Stimulated activated naive CD4-positive, alpha-beta T cell (primary cell): Measurements from ENCODE around the gene PCBP3.

Source experiments
- DNase-seq, 6 experiments: peaks; one replicate each; lab custom pipeline; 2025; lab: John Stamatoyannopoulos, UW

Gene PCBP3

GRCh38 chr21:45910548-45911221 is 267.2 kb downstream of the PCBP3 start:
- DNase-seq: no peak

- DNase-seq: no peak
Measured at GRCh38 chr21:45911806-45912325, 268.3 kb downstream of the PCBP3 start.

- DNase-seq: no peak
Measured at GRCh38 chr21:45912611-45913417, 269.3 kb downstream of the PCBP3 start.

GRCh38 chr21:45913418-45913765 is 269.9 kb downstream of the PCBP3 start:
- no peak for DNase-seq

GRCh38 chr21:45913886-45914285 is 270.4 kb downstream of the PCBP3 start:
- no peak for DNase-seq

DNA sequence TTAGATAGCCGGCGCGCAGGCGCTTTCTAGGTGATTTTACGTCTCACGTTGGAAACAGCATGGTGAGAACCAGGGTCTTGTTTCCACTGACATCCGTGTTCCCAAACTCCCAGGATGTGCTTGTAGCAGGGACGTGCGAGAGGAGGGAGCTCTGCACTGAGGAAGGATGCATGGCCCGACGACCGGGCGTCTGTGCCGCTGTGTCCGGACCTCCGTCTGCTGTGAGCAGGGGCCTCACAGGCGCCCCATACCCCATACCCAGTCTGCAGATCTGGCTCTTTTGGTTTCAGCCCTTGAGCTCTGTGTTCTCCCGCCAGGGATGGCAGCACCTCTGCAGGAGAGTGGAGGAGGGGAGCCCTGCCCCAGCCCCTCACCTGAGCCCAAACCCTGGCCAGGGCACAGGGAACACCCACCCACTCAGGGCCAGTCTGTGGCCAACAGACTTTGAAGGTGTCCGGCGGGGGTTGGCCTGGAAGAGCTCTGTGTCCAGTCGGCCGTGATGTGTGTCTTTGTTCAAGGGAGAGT is 270.9 kb downstream of the PCBP3 start:
- no peak for DNase-seq

DNA sequence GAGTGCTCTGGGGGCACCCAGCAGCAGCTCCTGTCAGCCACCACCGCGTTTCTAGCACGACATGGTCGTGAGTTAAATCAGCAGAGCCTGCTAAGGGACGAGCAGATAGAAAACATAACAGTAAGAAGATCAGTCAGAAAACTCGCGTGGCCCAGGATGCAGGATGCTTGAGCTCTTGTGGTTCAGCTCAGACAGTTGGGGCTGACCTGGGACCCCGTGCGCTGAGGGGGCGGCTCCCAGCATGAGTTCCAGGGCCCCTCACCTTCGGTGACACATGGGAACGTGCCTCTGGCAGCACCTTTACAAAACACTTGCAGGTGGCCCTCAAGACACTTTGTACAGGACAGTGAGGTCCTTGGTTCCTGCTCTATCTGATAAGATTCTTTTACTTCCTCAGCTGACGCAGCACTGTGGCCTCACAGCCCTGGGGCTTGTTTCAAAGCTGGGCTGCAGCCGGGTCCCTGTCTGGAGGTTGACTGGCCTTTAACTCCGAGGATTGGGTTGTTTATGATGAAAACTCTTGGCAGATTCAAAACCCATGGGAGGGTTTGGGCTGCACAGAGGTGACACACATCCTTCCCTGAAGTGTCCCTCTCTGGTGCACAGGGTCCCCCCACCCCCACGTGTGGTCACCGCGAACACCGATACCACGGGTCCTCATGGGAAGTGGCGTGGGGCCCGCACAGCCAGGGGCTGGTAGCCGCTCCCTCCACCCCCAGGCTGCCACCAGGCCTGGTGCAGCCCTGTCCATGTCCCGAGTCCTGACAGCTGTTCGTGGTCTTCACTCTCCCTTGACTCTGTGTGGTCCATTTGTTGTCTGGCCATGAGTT is 272.7 kb downstream of the PCBP3 start:
- DNase-seq: no peak

- DNase-seq: no peak
Measured at GRCh38 chr21:45917241-45917640, 273.7 kb downstream of the PCBP3 start.

DNA sequence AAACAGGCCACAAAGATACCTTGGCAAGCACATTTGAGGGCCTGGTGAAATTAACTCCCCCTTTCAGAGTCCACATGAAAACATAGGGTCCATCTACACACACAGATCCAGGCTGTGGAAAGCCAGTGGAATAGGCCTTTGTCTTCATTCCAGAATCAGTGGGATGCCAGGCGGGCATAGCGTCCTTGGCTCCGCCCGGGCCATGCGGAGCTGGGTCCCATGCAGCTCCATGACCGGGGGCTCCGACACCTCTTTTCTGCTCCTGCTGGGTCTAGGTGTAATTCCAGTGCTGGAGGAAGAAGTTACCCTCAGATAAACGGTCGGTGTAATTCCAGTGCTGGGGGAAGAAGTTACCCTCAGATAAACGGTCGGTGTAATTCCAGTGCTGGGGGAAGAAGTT is 274.5 kb downstream of the PCBP3 start:
- no peak for DNase-seq

DNA sequence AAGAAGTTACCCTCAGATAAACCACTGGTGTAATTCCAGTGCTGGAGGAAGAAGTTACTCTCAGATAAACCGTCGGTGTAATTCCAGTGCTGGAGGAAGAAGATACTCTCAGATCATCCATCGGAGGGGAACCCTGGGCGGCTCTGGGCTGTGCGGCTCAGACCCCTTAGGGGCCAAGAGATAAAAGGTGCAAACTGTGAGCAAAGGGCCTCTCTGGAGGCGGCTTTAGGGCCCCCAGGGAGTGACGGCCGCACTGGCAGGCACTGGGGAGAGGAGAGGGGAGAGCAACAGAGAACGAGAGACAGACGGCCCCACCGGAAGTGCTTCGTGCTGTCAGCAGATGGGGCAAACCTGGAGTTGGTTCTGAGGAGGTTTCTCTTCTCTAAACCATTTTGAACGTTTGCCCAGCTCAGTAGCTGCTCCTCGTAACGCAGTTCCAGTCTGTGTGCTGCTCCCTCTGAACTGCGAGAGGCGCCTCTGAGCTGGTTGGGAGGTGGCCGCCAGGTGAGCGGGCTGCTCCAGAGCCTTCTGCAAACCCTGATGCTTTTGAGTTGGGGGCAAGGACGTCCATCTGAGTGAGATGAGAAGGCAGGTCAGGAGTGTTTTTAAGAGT is 275.4 kb downstream of the PCBP3 start:
- DNase-seq: no peak

DNA sequence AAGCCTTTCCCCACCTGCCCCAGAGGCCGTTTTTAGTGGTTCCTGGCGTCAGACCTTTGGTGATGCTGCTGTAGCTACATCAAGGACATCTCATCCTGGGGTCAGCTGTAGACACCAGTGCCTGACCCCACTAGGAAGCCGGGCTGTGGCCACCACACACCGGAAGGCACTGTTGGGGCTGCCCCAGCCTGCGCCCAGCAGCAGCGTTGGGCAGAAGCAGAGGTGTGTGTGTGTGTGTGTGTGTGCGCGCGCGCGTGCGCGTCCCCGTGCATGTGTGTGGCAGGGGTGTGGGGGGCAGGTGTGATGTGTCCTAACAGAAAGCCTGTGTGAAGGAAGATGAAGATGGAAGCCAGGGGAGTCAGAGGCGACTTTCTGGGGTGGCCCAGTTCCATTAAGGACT is 276.1 kb downstream of the PCBP3 start:
- no peak for DNase-seq

DNA sequence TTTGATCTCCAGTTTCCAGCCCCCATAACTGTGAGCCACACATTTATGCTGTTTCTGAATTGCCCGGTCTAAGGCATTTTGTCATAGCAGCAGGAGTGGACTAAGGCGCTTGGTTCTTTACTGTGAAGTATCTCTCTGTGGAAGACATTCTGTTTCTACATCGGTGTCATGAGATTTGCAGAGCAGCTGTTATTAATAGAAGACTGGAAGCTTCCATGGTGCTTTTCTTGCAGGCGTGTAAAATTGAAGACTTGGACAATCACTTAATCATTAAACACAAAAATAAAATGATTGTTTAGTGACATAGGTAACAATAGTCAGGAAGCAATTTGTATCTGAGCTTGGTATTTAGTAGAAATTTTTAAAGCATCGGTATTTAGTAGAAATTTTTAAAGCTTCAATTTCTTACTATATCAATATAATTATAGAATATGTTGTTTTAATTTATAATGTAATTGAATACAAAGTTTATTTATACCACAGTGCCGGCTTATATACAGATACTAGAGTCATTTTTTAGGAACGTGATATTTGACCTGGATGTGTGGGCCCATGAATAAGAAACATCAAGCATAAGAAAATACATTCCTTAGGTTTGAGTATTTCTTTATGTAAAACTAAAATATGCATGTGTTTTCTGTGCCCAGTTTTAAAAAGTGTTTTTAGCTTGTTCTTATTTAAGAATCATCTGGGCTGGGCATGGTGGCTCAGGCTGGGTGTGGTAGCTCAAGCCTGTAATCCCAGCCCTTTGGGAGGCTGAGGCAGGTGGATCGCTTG is 277.5 kb downstream of the PCBP3 start:
- no peak for DNase-seq

GRCh38 chr21:45921917-45922316 is 278.4 kb downstream of the PCBP3 start:
- no peak for DNase-seq

GRCh38 chr21:45922648-45923047 is 279.1 kb downstream of the PCBP3 start:
- DNase-seq: no peak

DNA sequence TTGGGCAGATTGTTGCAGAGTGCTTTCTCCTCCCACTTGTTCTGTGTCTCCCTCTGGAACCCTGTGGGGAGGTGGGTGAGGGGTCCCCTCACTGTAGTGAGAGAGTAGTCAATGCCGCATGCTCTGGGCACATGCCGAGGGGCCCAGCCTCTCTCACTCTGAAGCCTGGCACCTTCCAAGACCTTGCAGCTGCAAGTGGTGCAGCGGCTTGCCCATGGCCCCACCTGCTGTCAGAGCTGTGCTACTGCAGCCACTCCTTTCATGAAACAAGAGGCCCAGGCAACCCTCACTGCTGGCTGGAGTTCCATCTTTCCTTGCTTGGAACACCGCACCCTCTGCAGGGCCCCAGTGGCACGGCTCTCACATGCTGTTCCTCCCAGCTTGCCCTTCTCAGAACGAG is 279.6 kb downstream of the PCBP3 start:
- DNase-seq: peak; percentile 46 to 81 (median 66)

DNA sequence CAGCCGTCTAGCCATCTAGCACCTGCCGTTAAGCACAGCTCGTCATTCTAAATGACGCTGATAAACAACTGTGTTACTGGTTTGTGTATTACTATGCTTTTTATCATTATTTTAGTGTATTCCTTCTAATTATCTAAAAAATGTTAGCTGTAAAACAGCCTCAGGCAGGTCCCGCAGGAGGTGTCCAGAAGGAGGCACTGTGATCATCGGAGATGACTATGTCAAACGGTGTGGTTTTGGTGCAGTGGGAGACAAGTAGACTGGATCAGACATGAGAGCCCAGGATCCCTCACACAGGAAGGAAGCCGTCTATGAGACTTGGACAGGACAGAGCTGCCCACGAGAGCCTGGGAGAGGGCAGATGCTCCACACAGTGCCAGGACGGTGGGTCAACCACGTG is 282.8 kb downstream of the PCBP3 start:
- DNase-seq: no peak

- DNase-seq: no peak
Measured at GRCh38 chr21:45927032-45927431, 283.5 kb downstream of the PCBP3 start.

DNA sequence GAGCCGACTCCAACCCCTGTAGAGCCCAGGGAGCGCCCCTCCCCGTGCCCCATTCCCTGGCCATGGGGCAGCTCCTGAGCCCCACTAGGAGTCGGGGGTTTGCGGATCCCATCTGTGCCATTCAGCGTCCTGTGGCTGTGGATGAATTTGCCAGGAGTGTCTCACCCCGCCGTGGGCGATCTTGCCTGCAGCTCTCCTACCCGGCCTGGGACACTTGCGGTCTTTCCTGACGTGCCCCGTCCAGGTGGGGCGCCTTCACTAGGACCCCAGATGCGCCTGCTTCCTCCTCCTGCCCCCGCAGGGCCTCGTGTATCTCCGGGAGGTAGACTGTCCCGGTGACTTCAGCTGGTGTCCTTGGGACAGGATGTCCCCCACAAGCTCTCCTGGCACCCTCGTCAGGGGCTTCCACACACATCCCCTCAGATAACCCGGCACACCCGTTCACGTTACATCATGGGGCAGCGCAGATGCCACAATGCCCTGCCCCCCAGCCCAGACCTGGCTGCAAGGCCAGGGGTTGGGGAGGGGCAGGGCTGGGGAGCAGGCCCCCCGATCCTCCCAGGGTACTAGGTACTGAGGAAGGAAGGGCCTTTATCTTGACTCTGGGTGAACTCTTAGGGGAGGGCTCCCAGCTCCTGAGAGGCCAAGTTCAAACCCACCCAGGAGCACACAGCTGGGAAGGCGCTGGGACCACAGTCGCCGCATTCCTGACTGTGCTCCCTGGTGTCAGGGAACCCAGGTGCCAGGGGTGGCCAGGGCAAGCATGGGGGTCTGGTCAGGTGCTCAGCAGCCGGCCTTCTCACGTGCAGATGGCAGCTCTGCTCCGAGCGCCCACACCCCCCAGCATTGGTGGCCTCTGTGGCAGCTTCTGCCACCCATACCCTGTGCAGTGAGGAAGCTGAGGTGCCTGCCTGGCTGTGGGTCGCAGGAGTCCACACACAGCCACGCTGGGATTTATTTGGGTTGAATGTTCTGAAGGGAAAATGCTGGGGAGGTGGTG is 284.6 kb downstream of the PCBP3 start:
- DNase-seq: no peak

- no peak for DNase-seq
Measured at GRCh38 chr21:45929449-45929848, 285.9 kb downstream of the PCBP3 start.

- no peak for DNase-seq
Measured at GRCh38 chr21:45930231-45930760, 286.8 kb downstream of the PCBP3 start.
